Panc1 (cell line): ENCODE measurements around the gene FOLR3.

Experiments used
- POLR2AphosphoS5 ChIP-seq: IDR thresholded peaks from 2 replicates; pipeline ENCODE4 v1.6.1; 2012; ENCODE audit warnings: mild to moderate bottlenecking, low read depth, low read length, moderate library complexity
- TCF7L2 ChIP-seq: IDR thresholded peaks from 2 replicates; pipeline ENCODE4 v1.6.1; 2011; ENCODE audit warnings: mild to moderate bottlenecking, low read depth, low read length, inconsistent platforms
- TF ChIP-seq, protein P1 (sequence below): fragments of 450-650 bp; IDR thresholded peaks from 2 replicates; pipeline ENCODE4 v1.5.1; 2017; ENCODE audit warnings: mild to moderate bottlenecking
- TF ChIP-seq, protein P2 (sequence below), 2 experiments: IDR thresholded peaks; 2 replicates each; pipeline ENCODE4 v1.6.1; 2011 to 2012; ENCODE audit warnings: low read depth in 2 of 2, control low read depth in 1 of 2, low read length in 1 of 2, mild to moderate bottlenecking in 1 of 2, moderate library complexity in 1 of 2; ENCODE audit not compliant: insufficient read depth in 1 of 2

DNA sequence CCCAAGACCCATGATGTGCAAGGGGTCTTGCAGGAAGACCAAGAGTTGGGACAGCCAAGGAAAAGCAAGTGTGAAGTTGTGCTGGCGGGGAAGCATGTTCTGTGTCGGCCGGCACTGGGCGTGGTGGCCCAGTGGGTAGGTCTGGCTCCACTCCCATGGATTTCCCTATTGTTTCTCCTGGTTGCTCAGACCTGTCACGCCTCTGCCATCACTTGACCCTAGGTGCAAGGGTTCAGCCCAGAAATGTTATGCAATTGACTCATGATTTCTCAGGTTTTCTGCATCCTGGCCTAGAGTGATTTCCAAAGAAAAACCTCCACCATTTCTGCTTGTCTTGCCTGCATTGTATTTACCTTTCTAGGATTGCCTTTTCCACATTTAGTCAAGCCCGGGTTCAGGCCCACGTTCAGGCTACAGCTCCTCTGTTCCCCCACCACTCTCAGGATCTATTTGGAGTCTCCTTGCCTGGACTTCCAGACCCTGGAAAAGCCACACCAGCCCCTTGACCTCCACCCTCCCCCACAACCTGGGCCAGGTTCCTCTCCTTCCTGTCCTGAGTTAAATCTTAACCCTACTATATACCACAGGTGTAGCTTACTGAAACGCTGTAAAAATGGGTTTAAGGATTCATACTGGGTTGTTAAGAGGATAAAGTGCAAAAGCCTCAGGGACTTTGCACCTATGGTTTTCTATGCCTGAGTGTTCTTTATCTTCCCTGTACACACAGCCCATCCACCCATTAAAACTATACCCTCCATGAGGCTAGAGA lies 39.0 kb downstream of the FOLR3 start:
- TF ChIP-seq POLR2AphosphoS5 (no peak), TCF7L2 (no peak)
- TF ChIP-seq, protein P1, sequence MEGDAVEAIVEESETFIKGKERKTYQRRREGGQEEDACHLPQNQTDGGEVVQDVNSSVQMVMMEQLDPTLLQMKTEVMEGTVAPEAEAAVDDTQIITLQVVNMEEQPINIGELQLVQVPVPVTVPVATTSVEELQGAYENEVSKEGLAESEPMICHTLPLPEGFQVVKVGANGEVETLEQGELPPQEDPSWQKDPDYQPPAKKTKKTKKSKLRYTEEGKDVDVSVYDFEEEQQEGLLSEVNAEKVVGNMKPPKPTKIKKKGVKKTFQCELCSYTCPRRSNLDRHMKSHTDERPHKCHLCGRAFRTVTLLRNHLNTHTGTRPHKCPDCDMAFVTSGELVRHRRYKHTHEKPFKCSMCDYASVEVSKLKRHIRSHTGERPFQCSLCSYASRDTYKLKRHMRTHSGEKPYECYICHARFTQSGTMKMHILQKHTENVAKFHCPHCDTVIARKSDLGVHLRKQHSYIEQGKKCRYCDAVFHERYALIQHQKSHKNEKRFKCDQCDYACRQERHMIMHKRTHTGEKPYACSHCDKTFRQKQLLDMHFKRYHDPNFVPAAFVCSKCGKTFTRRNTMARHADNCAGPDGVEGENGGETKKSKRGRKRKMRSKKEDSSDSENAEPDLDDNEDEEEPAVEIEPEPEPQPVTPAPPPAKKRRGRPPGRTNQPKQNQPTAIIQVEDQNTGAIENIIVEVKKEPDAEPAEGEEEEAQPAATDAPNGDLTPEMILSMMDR, result no peak
- TF ChIP-seq, protein P2, sequence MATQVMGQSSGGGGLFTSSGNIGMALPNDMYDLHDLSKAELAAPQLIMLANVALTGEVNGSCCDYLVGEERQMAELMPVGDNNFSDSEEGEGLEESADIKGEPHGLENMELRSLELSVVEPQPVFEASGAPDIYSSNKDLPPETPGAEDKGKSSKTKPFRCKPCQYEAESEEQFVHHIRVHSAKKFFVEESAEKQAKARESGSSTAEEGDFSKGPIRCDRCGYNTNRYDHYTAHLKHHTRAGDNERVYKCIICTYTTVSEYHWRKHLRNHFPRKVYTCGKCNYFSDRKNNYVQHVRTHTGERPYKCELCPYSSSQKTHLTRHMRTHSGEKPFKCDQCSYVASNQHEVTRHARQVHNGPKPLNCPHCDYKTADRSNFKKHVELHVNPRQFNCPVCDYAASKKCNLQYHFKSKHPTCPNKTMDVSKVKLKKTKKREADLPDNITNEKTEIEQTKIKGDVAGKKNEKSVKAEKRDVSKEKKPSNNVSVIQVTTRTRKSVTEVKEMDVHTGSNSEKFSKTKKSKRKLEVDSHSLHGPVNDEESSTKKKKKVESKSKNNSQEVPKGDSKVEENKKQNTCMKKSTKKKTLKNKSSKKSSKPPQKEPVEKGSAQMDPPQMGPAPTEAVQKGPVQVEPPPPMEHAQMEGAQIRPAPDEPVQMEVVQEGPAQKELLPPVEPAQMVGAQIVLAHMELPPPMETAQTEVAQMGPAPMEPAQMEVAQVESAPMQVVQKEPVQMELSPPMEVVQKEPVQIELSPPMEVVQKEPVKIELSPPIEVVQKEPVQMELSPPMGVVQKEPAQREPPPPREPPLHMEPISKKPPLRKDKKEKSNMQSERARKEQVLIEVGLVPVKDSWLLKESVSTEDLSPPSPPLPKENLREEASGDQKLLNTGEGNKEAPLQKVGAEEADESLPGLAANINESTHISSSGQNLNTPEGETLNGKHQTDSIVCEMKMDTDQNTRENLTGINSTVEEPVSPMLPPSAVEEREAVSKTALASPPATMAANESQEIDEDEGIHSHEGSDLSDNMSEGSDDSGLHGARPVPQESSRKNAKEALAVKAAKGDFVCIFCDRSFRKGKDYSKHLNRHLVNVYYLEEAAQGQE (IDR thresholded peaks at IDR 0.05; ENCODE audit: insufficient read depth in 1 of 2, low read depth in 2 of 2, low read length in 1 of 2), result no peak
